IMR-90 (cell line): ENCODE data around the gene VDAC1. TPM values are rescaled to one million over a fixed set of nuclear protein-coding genes. Genes with fewer than 3 reads are reported as not detected.

Experiments used
- ATAC-seq: fragments of 200-7000 bp; cut with Tn5 transposase; 2 replicates; pipeline ENCODE4 v1.9.1; 2020; ENCODE audit warnings: low read depth, mild to moderate bottlenecking, moderate library complexity
- BruUV-seq: library from RNA; stranded (reverse); fragments of 400-500 nt; replicated peaks from 2 replicates; lab custom pipeline; 2021; lab: Mats Ljungman, UMichigan
- CTCF ChIA-PET: fragments of 300-600 bp; formaldehyde crosslinking; extraction: SDS; loops from one replicate; lab custom pipeline; 2021; ENCODE audit warnings: antibody characterized with exemption; lab: Yijun Ruan, JAX
- POLR2A ChIA-PET: fragments of 300-600 bp; sonication (Branson Sonifier 250); formaldehyde crosslinking; loops from one replicate; lab custom pipeline; 2022; ENCODE audit warnings: antibody characterized with exemption; ENCODE audit not compliant: unreplicated experiment; lab: Charles Lee
- DNase-seq: peaks from one replicate; pipeline ENCODE4 v3.0.0; 2013
- H2AFZ ChIP-seq: replicated peaks from 2 replicates; pipeline ENCODE3; 2013; ENCODE audit warnings: low read length, mild to moderate bottlenecking; ENCODE audit not compliant: poor library complexity
- H2AK5ac ChIP-seq: 2 replicates; pipeline ENCODE4 v1.6.1; 2013; ENCODE audit warnings: low read depth, low read length, inconsistent platforms
- H2AK9ac ChIP-seq: replicated peaks from 2 replicates; pipeline ENCODE3; 2013; ENCODE audit warnings: mild to moderate bottlenecking, low read depth, low read length, moderate library complexity; ENCODE audit not compliant: poor library complexity
- H2BK120ac ChIP-seq: 2 replicates; pipeline ENCODE4 v1.6.1; 2013; ENCODE audit warnings: low read depth, low read length, inconsistent platforms
- H2BK15ac ChIP-seq: 3 replicates; pipeline ENCODE4 v1.6.1; 2013; ENCODE audit warnings: low read depth, low read length, inconsistent platforms
- H2BK20ac ChIP-seq: 2 replicates; pipeline ENCODE4 v1.6.1; 2013; ENCODE audit warnings: low read depth, mild to moderate bottlenecking, inconsistent platforms, low read length, moderate library complexity
- H2BK5ac ChIP-seq: 2 replicates; pipeline ENCODE4 v1.6.1; 2013; ENCODE audit warnings: mild to moderate bottlenecking, low read depth, low read length, inconsistent platforms; ENCODE audit not compliant: poor library complexity, severe bottlenecking
- H3K14ac ChIP-seq: replicated peaks from 2 replicates; pipeline ENCODE4 v1.6.1; 2013; ENCODE audit warnings: low read depth, low read length, inconsistent platforms
- H3K18ac ChIP-seq: 2 replicates; pipeline ENCODE4 v1.6.1; 2013; ENCODE audit warnings: low read depth, low read length, control low read depth
- H3K23ac ChIP-seq: 2 replicates; pipeline ENCODE4 v1.6.1; 2013; ENCODE audit warnings: low read depth, low read length, inconsistent platforms
- H3K27ac ChIP-seq: 2 replicates; pipeline ENCODE4 v1.5.1; 2013; ENCODE audit warnings: mild to moderate bottlenecking, control low read depth, low read length; ENCODE audit not compliant: insufficient read depth
- H3K27me3 ChIP-seq: 2 replicates; pipeline ENCODE4 v1.6.1; 2013; ENCODE audit warnings: low read length; ENCODE audit not compliant: control insufficient read depth, insufficient read depth
- H3K36me3 ChIP-seq: 2 replicates; pipeline ENCODE4 v1.6.1; 2013; ENCODE audit warnings: low read length, mixed read lengths; ENCODE audit not compliant: control insufficient read depth, insufficient read depth
- H3K4ac ChIP-seq: 2 replicates; pipeline ENCODE4 v1.6.1; 2013; ENCODE audit warnings: low read depth, low read length, inconsistent platforms
- H3K4me1 ChIP-seq: 2 replicates; pipeline ENCODE4 v1.6.1; 2013; ENCODE audit warnings: low read length, mixed read lengths; ENCODE audit not compliant: control insufficient read depth, insufficient read depth
- H3K4me2 ChIP-seq: 2 replicates; pipeline ENCODE4 v1.6.1; 2013; ENCODE audit warnings: low read depth, mild to moderate bottlenecking, control low read depth, low read length, moderate library complexity
- H3K4me3 ChIP-seq: 2 replicates; pipeline ENCODE4 v1.5.1; 2013; ENCODE audit warnings: low read depth, mild to moderate bottlenecking, control low read depth, low read length, moderate library complexity; ENCODE audit not compliant: insufficient read depth
- H3K56ac ChIP-seq: 2 replicates; pipeline ENCODE4 v1.6.1; 2013; ENCODE audit warnings: low read length, inconsistent platforms; ENCODE audit not compliant: insufficient read depth; ENCODE audit errors: extremely low read depth
- H3K79me1 ChIP-seq, 2 experiments: 2 replicates each; pipeline ENCODE4 v1.6.1; 2013; ENCODE audit warnings: low read length in 2 of 2, inconsistent platforms in 1 of 2, low read depth in 1 of 2
- H3K9ac ChIP-seq: 2 replicates; pipeline ENCODE4 v1.6.1; 2013; ENCODE audit warnings: low read depth, low read length, control low read depth
- H3K9me1 ChIP-seq: 2 replicates; pipeline ENCODE4 v1.6.1; 2013; ENCODE audit warnings: low read length, inconsistent platforms; ENCODE audit not compliant: insufficient read depth
- H3K9me3 ChIP-seq: 2 replicates; pipeline ENCODE4 v1.6.1; 2013; ENCODE audit warnings: low read length; ENCODE audit not compliant: control insufficient read depth, insufficient read depth
- H4K20me1 ChIP-seq: 2 replicates; pipeline ENCODE4 v1.6.1; 2013; ENCODE audit warnings: low read length, inconsistent platforms; ENCODE audit not compliant: insufficient read depth
- H4K5ac ChIP-seq: 2 replicates; pipeline ENCODE4 v1.6.1; 2013; ENCODE audit warnings: mild to moderate bottlenecking, low read depth, low read length, control low read depth
- H4K8ac ChIP-seq, 2 experiments: 2 replicates each; pipeline ENCODE4 v1.6.1; 2013; ENCODE audit warnings: low read depth in 2 of 2, low read length in 2 of 2, control low read depth in 1 of 2, inconsistent platforms in 1 of 2
- H4K91ac ChIP-seq: 2 replicates; pipeline ENCODE4 v1.6.1; 2013; ENCODE audit warnings: low read depth, low read length, inconsistent platforms; ENCODE audit not compliant: insufficient read depth
- BHLHE40 ChIP-seq: fragments of 150-350 bp; IDR thresholded peaks from 2 replicates; pipeline ENCODE4 v1.6.1; 2016; ENCODE audit warnings: mild to moderate bottlenecking, low read depth, low read length
- CEBPB ChIP-seq: IDR thresholded peaks from 2 replicates; pipeline ENCODE4 v1.6.1; 2012; ENCODE audit warnings: low read depth, low read length, improper control_type of control experiment
- CHD1 ChIP-seq: IDR thresholded peaks from 2 replicates; pipeline ENCODE4 v1.6.1; 2012; ENCODE audit warnings: low read depth, low read length, improper control_type of control experiment
- FOS ChIP-seq: fragments of 150-350 bp; IDR thresholded peaks from 2 replicates; pipeline ENCODE4 v1.6.1; 2016; ENCODE audit warnings: low read depth, low read length
- MAFK ChIP-seq: IDR thresholded peaks from 2 replicates; pipeline ENCODE4 v1.6.1; 2012; ENCODE audit warnings: low read depth, low read length, improper control_type of control experiment
- MAZ ChIP-seq: IDR thresholded peaks from 2 replicates; pipeline ENCODE4 v1.6.1; 2012; ENCODE audit warnings: low read depth, mild to moderate bottlenecking, low read length, improper control_type of control experiment, moderate library complexity, borderline replicate concordance
- MXI1 ChIP-seq: IDR thresholded peaks from 2 replicates; pipeline ENCODE4 v1.6.1; 2012; ENCODE audit warnings: low read depth, mild to moderate bottlenecking, low read length, moderate library complexity, borderline replicate concordance
- NFE2L2 ChIP-seq: fragments of 150-350 bp; IDR thresholded peaks from 2 replicates; pipeline ENCODE4 v1.6.1; 2016; ENCODE audit warnings: low read depth, mild to moderate bottlenecking, low read length
- POLR2A ChIP-seq: IDR thresholded peaks from 2 replicates; pipeline ENCODE4 v1.6.1; 2012; ENCODE audit warnings: mild to moderate bottlenecking, low read depth, low read length
- RCOR1 ChIP-seq: IDR thresholded peaks from 2 replicates; pipeline ENCODE4 v1.6.1; 2012; ENCODE audit warnings: mild to moderate bottlenecking, low read length, improper control_type of control experiment; ENCODE audit not compliant: insufficient replicate concordance
- RFX5 ChIP-seq: IDR thresholded peaks from 2 replicates; pipeline ENCODE4 v1.8.0; 2012; ENCODE audit warnings: low read depth, mild to moderate bottlenecking, low read length, moderate library complexity
- SMC3 ChIP-seq: fragments of 150-350 bp; IDR thresholded peaks from 2 replicates; pipeline ENCODE4 v1.6.1; 2016; ENCODE audit warnings: low read depth, mild to moderate bottlenecking, antibody characterized with exemption, low read length, moderate library complexity
- USF2 ChIP-seq: fragments of 150-350 bp; IDR thresholded peaks from 2 replicates; pipeline ENCODE4 v1.6.1; 2017; ENCODE audit warnings: mild to moderate bottlenecking, antibody characterized with exemption, low read length, low read depth
- WGBS, 2 experiments: methylation state at CpG; one replicate each; pipeline versions ENCODE4 v1.1.5 to v1.1.7; 2013; ENCODE audit warnings: missing lambda C conversion rate in 2 of 2; ENCODE audit not compliant: insufficient read length in 1 of 2; ENCODE audit errors: extremely low coverage in 2 of 2; 5-methylcytosine and 5-hydroxymethylcytosine counted together
- dilution Hi-C: fragments of 300-500 bp; cut with HindIII; formaldehyde crosslinking; loops from one replicate; pipeline ENCODE4 v1.14.3; 2018; ENCODE audit warnings: low sequenced_read_pairs; ENCODE audit not compliant: unreplicated experiment
- in situ Hi-C: fragments of 300-500 bp; cut with MboI; formaldehyde crosslinking; loops from 3 replicates; pipeline ENCODE4 v1.14.3; 2019; ENCODE audit warnings: low sequenced_read_pairs, inconsistent platforms, mixed read lengths
- intact Hi-C: fragments of 100-400 bp; cut with micrococcal nuclease; formaldehyde crosslinking; loops from 2 replicates; pipeline ENCODE4 v1.10.0; 2022
- polyA plus RNA-seq, 3 experiments: library from polyadenylated mRNA; depleted of rRNA; stranded (reverse); fragments of >200 nt; gene quantifications; 2 replicates each; pipeline ENCODE4 v1.2.3, GENCODE V29; 2012; ENCODE audit warnings: low replicate concordance in 1 of 3
- total RNA-seq: library from RNA; depleted of rRNA; stranded (reverse); fragments of >200 nt; gene quantifications from 2 replicates; pipeline ENCODE4 v1.2.3, GENCODE V29; 2012
- TF ChIP-seq, protein P1 (sequence below): conservative IDR thresholded peaks from 2 replicates; pipeline ENCODE4 v1.5.1; 2012; ENCODE audit warnings: mild to moderate bottlenecking, low read depth, low read length, improper control_type of control experiment
- TF ChIP-seq, protein P2 (sequence below): fragments of 150-350 bp; IDR thresholded peaks from 2 replicates; pipeline ENCODE4 v1.6.1; 2016; ENCODE audit warnings: low read depth, mild to moderate bottlenecking, low read length, moderate library complexity, borderline replicate concordance

The VDAC1 gene
- total and polyA plus RNA-seq, 2 of the 4 experiments (the other 2 are of a cell fraction): 289 to 365 TPM

DNA sequence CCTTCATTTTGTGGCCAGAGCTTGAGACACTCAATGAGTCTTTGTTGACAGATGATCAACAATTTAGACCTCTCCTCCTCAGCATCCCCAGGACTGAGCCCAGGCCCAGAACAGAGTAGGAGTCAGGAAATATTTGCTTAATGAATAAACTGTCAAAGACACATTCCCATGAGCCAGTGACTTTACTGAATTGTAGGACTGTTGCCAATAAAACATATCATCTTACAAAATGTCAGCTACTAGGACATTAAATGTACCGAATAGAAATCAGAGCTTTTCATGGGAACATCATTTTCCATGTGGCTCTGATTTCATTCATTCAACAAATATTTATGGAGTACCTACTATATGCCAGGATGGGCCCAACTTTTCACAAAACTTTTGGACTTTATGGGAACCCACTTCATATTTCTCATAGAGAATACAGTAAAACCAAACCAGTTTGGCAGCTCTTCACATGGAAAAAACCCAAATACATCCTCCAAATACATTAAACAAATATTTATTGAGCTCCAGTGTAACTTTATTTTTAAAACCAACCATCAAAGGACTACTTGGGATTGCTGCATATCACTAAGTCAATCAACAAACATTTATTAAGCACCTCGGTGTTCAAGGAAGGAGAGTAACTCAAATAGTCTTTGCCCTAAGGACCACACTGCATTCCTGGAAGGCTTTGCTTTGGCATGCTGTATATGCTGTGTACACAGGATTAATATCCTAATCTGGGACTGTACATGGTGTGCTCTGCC, 11.4 kb downstream of the VDAC1 start:
- Histone ChIP-seq H3K4ac (no peak overlapping the region), H3K9me3 (no peaks in the 10 kb centered on the region), H3K4me2 (peak overlapping the region; percentile 32; the same call in 1 of the 2 replicates), H4K20me1 (peaks cover 90% of the 10 kb centered on the region), H2BK5ac (no peak overlapping the region), H3K14ac (no peak overlapping the region), H3K4me3 (no peak overlapping the region), H3K9me1 (peaks cover 45% of the 10 kb centered on the region), H4K8ac (no peak overlapping the region), H3K27ac (no peak overlapping the region), H2AK9ac (no peak overlapping the region), H3K56ac (no peak overlapping the region), H3K27me3 (no peaks in the 10 kb centered on the region), H3K9ac (no peak overlapping the region), H3K4me1 (peaks cover 34% of the 10 kb centered on the region), H2AK5ac (no peak overlapping the region), H3K36me3 (peaks cover 22% of the 10 kb centered on the region), H3K79me1 (peaks cover 20 to 83% of the 10 kb centered on the region in 2 experiments), H4K91ac (no peak overlapping the region), H2BK120ac (no peak overlapping the region), H3K18ac (no peak overlapping the region), H2BK20ac (no peak overlapping the region), H2AFZ (no peak overlapping the region), H3K23ac (no peak overlapping the region; the same call in 1 of the 2 replicates), H2BK15ac (no peak overlapping the region), H4K5ac (no peak overlapping the region)
- ATAC-seq (peak; percentile 81), DNase-seq (peak; percentile 82)
- BruUV-seq: no TSS peak
- intact Hi-C loops (loop anchor here (5.0 kb wide), 1 partner anchor 826 kb away; no protein-coding TSS in a partner anchor), dilution Hi-C loops (no loop called here), in situ Hi-C loops (no loop called here)
- ChIA-PET POLR2A (no interaction called here), CTCF (interaction anchor here (1.0 to 2.1 kb wide), 2 partner anchors 10 to 14 kb away, joined by 3 to 12 read pairs; no protein-coding TSS in a partner anchor)
- 0% methylated on average over 1 of the region's 2 CpGs; no CpG with 5 or more reads in 1 of the 2 experiments for WGBS, 2 experiments
- TF ChIP-seq BHLHE40: no peak
- TF ChIP-seq CEBPB: no peak
- TF ChIP-seq, protein P1, sequence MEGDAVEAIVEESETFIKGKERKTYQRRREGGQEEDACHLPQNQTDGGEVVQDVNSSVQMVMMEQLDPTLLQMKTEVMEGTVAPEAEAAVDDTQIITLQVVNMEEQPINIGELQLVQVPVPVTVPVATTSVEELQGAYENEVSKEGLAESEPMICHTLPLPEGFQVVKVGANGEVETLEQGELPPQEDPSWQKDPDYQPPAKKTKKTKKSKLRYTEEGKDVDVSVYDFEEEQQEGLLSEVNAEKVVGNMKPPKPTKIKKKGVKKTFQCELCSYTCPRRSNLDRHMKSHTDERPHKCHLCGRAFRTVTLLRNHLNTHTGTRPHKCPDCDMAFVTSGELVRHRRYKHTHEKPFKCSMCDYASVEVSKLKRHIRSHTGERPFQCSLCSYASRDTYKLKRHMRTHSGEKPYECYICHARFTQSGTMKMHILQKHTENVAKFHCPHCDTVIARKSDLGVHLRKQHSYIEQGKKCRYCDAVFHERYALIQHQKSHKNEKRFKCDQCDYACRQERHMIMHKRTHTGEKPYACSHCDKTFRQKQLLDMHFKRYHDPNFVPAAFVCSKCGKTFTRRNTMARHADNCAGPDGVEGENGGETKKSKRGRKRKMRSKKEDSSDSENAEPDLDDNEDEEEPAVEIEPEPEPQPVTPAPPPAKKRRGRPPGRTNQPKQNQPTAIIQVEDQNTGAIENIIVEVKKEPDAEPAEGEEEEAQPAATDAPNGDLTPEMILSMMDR: no peak
- no peak for TF ChIP-seq POLR2A
- no peak for TF ChIP-seq FOS
- no peak for TF ChIP-seq MAFK
- no peak for TF ChIP-seq USF2
- TF ChIP-seq CHD1: no peak
- TF ChIP-seq MXI1: no peak
- no peak for TF ChIP-seq RCOR1
- TF ChIP-seq, protein P2, sequence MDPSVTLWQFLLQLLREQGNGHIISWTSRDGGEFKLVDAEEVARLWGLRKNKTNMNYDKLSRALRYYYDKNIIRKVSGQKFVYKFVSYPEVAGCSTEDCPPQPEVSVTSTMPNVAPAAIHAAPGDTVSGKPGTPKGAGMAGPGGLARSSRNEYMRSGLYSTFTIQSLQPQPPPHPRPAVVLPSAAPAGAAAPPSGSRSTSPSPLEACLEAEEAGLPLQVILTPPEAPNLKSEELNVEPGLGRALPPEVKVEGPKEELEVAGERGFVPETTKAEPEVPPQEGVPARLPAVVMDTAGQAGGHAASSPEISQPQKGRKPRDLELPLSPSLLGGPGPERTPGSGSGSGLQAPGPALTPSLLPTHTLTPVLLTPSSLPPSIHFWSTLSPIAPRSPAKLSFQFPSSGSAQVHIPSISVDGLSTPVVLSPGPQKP: no peak
- no peak for TF ChIP-seq RFX5
- TF ChIP-seq SMC3: no peak
- no peak for TF ChIP-seq MAZ
- TF ChIP-seq NFE2L2: no peak
